ENCODE measurements around the gene IQGAP3.
A peak's percentile ranks its signal among the peaks of the same experiment; 100 is the strongest.
"Not testable (repeated sequence)": the region's sequence is repeated elsewhere in the genome, so short reads cannot be mapped to it uniquely, and the experiment has no call there.

IQGAP3 gene

DNA sequence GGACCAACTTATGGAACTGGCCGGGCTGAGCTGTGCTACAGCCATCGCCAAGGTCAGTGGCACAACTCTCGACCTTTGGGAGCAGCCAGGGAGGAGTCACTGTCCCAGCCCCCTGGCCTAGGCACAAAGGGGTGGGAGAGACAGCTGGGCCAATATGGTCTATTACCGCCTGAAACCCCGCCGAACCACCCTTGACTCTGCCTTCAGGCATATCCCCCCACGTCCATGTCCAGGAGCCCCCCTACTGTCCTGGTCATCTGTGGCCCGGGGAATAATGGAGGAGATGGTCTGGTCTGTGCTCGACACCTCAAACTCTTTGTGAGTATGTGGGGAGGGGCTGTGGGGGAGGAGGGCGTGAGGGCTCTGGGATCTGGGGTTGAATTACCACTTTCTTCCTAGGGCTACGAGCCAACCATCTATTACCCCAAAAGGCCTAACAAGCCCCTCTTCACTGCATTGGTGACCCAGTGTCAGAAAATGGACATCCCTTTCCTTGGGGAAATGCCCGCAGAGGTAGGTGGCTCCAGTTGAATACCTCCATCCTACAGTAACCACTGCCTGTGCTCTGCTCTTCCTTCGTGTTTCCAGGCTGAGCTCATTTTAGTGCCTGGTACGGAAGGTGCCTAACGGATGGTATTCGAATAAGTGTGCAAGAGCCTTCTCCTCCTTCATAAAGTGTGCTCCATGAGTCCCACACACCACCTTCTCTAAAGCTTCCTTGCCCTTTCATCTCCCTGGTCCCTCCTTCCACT lies 20.0 kb upstream of the IQGAP3 start:
- no peak for DNase-seq

DNA sequence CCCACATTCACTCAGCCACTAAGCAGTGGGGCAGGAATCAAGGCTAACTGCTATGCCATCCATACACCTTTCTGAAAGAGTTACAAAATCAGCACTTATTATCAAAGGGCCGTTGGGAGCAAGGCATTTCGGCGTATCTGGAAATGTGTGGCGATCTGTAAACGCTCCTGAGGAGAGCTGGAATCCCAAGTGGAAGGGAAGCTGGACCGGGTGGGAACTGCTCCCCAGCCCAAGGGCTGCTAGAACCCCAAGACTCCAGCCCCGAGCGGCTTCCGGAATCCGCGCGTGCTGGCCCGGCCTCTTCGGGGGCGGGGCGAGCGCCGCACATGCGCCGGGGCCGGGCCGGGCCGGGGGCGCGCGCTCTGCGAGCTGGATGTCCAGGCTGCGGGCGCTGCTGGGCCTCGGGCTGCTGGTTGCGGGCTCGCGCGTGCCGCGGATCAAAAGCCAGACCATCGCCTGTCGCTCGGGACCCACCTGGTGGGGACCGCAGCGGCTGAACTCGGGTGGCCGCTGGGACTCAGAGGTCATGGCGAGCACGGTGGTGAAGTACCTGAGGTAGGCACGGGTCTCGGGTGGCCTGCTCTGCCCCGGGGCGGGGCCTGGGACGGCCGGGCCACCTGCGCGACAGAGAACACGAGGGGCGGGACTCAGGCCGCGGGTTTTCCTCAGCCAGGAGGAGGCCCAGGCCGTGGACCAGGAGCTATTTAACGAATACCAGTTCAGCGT lies 19.2 kb upstream of the IQGAP3 start, which contains the start of gene NAXE:
TSS of gene NAXE (plus strand) at position 345 of the 726 bp plus-strand sequence. CDS start at position 374, 29 bp downstream.
- peak; percentile 46 for DNase-seq

DNA sequence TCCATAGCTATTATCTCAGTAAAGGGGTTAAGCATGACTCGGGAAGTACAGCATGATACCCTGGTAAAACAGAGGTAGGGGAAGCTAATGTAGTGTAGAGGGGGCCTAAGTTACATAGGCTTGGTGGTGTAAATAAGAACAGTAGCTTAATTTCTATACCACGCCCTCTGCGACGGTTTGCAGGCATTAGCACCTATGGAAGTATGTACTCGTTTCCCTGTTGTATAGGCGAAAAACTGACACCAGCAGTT lies 18.7 kb upstream of the IQGAP3 start:
- no peak for DNase-seq

DNA sequence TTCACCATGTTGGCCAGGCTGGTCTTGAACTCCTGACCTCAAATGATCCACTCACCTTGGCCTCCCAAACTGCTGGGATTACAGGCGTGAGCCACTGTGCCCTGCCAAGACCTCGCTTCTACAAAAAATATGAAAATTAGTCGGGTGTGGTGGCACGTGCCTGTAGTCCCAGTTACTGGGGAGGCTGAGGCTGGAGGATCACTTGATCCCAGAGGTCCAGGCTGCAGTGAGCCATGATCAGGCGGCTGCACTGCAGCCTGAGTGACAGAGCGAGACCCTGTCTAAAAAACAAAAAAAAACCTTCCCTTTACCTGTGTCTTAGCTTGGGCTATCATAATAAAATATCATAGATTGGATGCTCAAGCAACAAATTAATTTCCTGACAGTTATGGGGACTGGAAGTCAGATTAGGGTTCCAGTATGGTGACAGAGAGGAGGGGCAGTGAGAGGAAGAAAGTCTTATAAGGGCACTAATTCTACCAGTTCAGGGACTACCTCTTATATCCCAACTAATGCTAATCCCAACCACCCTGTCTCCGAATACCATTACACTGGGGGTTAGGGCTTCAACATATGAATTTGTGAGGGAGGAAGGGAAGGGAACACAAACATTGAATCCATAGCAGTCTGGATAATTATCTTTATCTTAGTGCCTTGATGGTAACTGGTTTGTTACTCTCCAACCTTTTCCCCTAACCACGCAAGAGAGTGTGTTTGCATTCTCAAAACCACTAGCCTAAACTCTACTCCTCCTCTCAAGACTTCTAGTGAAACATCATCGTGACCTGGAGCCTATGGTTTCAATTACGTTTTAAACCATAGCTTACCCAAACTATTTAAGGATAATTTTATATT lies 18.2 kb upstream of the IQGAP3 start:
- DNase-seq = no peak

- no peak for DNase-seq
Measured at GRCh38 chr1:156589546-156589945, 17.2 kb upstream of the IQGAP3 start.

DNA sequence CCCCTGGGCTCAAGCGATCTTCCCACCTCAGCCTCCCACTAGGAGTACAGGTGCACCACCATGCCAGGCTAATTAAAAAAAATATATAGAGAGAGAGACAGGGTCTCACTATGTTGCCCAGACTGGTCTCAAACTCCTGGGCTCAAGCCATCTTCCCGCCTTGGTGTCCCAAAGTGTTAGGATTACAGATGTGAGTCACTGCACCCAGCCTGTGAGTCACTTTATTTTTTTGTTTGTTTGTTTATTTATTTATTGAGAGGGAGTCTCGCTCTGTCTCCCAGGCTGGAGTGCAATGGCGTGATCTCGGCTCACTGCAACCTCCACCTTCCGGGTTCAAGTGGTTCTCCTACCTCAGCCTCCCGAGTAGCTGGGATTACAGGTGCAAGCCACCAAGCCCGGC lies 15.6 kb upstream of the IQGAP3 start:
- not testable (repeated sequence) for DNase-seq

- DNase-seq = no peak
Measured at GRCh38 chr1:156586892-156587477, 14.6 kb upstream of the IQGAP3 start.

DNA sequence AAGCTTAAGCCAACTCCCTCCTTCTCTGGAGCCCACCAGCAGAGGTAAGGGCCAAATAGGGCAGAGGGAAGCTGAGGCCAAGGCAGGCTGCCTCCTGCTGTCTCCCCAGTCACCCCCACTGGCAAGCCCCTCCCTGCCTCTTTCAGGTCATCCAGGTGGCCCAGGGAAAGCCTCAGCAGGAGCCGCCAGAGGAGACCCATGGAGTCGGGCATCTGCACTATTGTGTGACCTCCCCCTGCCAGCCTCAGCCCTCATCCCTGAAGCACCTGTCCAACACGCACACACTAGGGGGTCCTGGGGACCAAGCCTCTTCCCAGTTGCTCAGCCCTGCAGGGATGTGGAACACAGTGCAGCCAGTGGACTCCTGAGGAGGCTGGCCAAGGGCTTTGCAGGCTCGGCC lies 14.0 kb upstream of the IQGAP3 start:
- no peak for DNase-seq

DNA sequence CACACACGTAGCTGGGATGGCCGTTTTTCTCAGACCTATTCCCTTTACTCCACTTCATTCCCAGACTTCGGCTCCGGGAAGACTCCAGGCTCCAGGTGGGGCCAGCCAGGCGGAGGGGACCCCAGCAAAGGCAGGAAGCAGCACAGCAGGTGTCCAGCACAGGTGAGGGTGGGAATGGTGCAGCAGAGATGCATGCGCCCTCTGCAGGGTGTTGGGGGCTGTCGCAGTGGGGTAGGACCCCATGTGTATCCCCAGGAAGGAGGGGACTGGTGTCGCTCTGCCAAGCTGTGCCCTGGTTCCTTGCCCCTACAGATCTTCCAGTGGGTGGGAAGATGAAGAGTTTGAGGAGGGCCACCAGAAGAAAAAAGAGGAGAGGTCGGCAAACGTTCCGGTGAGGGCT lies 12.4 kb upstream of the IQGAP3 start:
- peak; percentile 58 for DNase-seq

DNA sequence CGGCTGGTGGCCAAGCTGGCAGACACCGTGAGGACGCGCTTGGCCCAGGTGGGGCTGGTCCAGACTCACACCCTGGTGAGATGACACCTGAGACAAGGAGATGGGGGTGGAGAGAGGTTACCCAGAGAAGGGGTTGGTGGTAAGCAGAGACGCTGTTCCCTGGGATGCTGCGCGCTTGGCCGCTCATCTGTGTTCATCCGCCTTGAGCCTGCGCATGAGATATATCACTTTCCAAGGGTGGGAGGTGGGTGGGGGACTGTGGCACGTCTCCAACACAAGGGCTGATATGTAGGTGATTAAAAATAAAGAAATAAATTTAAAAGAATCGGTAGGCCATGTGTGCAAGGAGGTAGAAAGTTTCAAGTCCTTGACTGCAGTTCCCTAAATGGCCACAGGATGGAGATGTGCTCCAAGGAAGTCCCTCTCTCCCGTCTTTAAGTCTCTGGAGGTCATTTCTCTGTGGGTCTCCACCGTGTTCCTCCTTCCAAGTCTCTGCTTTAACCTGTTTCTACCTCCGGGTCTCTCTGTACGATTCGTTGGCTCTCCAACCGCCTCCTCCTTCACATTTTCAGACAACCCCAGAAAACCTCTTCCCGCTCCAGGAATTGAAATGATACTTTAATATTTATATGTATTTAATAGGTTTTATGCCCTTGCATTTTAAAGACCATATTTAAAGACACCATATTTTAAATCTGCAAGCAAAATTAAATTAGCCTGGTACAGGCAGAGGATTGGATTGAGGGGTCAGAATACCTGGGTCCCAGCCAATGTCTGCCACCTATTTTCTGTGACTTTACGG lies 11.7 kb upstream of the IQGAP3 start:
- DNase-seq = peak; percentile 65

DNA sequence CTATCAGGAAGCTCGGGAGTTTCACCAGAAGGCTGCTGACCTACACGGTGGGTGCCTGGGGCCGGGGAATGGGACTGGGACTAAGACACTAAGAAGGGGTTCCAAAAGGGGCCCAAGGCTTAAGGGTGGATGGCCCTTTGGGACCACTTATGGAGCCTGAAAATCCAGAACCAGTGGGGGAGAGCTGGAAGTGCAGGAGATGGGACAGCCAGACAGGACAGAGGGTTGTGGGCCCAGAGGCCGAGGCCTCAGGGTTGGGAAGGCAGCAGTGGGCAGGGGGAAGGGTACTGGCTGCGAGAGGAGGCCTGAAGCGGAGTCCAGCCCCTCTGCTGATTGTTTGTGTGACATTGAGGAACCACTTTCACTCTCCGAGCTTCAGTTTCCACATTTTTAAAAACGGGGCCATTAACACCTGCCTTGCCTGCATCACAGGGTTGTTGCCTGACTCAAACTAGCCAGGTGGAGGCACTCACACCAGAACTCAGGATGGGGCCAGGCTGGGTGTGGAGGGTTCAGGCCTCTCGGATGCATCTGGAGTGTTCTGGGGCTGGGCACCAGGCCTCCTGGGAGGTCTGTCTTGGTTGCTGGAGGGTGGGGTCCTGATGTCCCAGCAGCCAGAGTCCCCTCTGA lies 10.1 kb upstream of the IQGAP3 start:
- DNase-seq = no peak

GRCh38 chr1:156581661-156582387 lies 9.5 kb upstream of the IQGAP3 start:
- DNase-seq = no peak

- no peak for DNase-seq
Measured at GRCh38 chr1:156579472-156579871, 7.1 kb upstream of the IQGAP3 start, which contains the start of gene TTC24. Gene TTC24 (plus strand): TSS chr1:156579723. CDS start chr1:156581365, 1,642 bp downstream.

- DNase-seq = no peak
Measured at GRCh38 chr1:156578055-156578454, 5.7 kb upstream of the IQGAP3 start.

- peak; percentile 50 for DNase-seq
Measured at GRCh38 chr1:156577550-156577949, 5.2 kb upstream of the IQGAP3 start.

GRCh38 chr1:156574039-156574633 lies 1.8 kb upstream of the IQGAP3 start:
- DNase-seq = no peak

- DNase-seq = no peak
Measured at GRCh38 chr1:156572663-156573018, 276 bp upstream of the IQGAP3 start.

DNA sequence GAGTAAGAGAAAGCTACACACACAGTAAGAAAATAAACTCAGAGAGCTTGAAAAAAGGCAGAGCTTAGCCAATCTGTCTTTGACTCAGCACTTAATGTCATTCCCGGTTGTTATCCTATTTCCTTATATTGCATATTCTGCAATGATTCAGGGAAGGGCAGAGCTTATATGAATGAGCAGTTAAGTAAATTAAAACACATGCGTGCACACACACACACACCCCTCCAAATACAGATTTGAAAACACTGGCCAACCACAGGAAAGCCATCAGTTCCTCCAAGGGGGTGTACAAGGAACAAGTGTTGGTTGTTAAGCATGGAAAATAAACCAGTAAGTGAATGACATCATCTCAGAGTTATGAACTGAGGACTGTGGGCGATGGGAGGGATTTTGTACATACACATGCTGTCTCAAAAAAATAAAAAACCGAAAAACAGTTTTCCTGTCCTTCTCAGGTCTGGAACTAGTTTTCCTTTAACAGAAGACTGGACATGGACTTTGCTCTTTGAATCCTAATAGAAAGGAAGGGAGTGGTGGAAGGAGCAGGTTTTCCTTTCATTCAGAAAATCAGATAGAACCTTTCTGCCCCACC lies 1.0 kb downstream of the IQGAP3 start:
- no peak for DNase-seq

- DNase-seq = no peak
Measured at GRCh38 chr1:156566436-156566835, 5.9 kb downstream of the IQGAP3 start.

DNA sequence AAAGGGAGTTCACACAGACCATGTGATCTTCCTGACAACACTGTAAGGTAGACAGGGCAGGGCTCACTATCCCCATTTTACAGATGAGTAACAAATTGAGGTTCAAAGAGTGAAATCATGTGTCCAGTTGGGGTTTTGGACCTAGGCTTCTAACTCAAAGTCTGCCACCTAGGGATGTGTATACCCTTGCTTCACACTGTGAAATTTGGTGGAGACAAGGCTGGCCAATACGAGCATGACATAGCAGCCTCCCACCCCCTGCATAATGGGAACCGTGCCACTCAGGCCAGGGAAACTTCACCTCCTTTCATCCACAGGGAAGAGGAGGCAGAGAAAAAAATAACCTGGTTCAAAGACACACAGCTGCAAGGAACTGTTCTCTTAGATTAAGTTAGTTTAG lies 6.8 kb downstream of the IQGAP3 start:
- DNase-seq = no peak

All from COR-L47 (cell line).